HEK293T (cell line): Measurements from ENCODE around the gene CTNNAL1.
"Not testable (repeated sequence)": the region's sequence is repeated elsewhere in the genome, so short reads cannot be mapped to it uniquely, and the experiment has no call there.

Experiments used
- BHLHE40 ChIP-seq: fragments of 450-650 bp; IDR thresholded peaks from 2 replicates; pipeline ENCODE4 v1.6.1; 2016; ENCODE audit warnings: mild to moderate bottlenecking, moderate library complexity, borderline replicate concordance
- ELF4 ChIP-seq: fragments of 450-650 bp; IDR thresholded peaks from 2 replicates; pipeline ENCODE4 v1.6.1; 2017; ENCODE audit warnings: antibody characterized with exemption
- FOXA1 ChIP-seq: fragments of 450-650 bp; IDR thresholded peaks from 2 replicates; pipeline ENCODE4 v1.6.1; 2016; ENCODE audit warnings: mild to moderate bottlenecking
- FOXM1 ChIP-seq: fragments of 450-650 bp; IDR thresholded peaks from 2 replicates; pipeline ENCODE4 v1.6.1; 2017; ENCODE audit warnings: mild to moderate bottlenecking, borderline replicate concordance
- L3MBTL2 ChIP-seq: fragments of 450-650 bp; conservative IDR thresholded peaks from 2 replicates; pipeline ENCODE4 v1.6.1; 2016; ENCODE audit warnings: mild to moderate bottlenecking
- NFRKB ChIP-seq: fragments of 450-650 bp; IDR thresholded peaks from 2 replicates; pipeline ENCODE4 v1.6.1; 2016; ENCODE audit warnings: mild to moderate bottlenecking, moderate library complexity
- PKNOX1 ChIP-seq: fragments of 450-650 bp; IDR thresholded peaks from 2 replicates; pipeline ENCODE4 v1.6.1; 2016
- SP1 ChIP-seq: fragments of 450-650 bp; IDR thresholded peaks from 2 replicates; pipeline ENCODE4 v1.6.1; 2017
- SUZ12 ChIP-seq: fragments of 450-650 bp; IDR thresholded peaks from 2 replicates; pipeline ENCODE4 v1.6.1; 2016; ENCODE audit warnings: mild to moderate bottlenecking
- TARDBP ChIP-seq: fragments of 450-650 bp; IDR thresholded peaks from 2 replicates; pipeline ENCODE4 v1.6.1; 2016
- ZNF384 ChIP-seq: fragments of 450-650 bp; IDR thresholded peaks from 2 replicates; pipeline ENCODE4 v1.6.1; 2016

- not testable (repeated sequence) for TF ChIP-seq SP1, SUZ12, FOXM1, TARDBP, ZNF384, BHLHE40, PKNOX1, NFRKB, ELF4, FOXA1, L3MBTL2
Measured at GRCh38 chr9:108971392-108971791, 41.9 kb downstream of the CTNNAL1 start.
